ENCODE results near the gene SLC25A3. TPM values are rescaled to one million over a fixed set of nuclear protein-coding genes. Genes with fewer than 3 reads are reported as not detected.
"Not testable (repeated sequence)": the region's sequence is repeated elsewhere in the genome, so short reads cannot be mapped to it uniquely, and the experiment has no call there.

The SLC25A3 gene
- total and polyA plus RNA-seq, 4 donors = 352 to 474 (median 443) TPM

DNA sequence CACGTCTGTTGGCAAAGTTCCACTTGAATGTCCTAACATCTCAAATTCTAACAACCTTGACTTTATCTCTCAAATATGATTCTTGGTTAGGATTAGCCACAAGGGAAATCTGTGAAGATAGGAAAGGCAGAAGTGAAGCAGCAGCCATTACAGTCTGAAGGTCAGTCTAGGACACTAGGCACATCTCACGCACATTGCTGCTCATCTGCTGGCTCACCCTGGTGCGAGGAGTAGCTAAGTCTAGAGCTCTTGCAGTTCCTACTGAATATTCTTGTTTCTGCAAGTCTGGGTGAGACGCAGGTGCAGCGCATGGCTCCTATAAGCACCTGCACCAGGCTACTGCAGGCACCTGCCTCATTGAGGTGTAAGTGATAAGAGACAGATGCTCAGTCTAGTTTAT is 6.4 kb upstream of the SLC25A3 start:
- H3K27me3 ChIP-seq (ENCODE audit: control insufficient read depth, insufficient read depth, low read length) = no peaks in the 10 kb centered on the region
- WGBS (ENCODE audit: insufficient coverage) = 94% methylated on average over 4 of the region's 5 CpGs
- DNase-seq (ENCODE audit: low read depth in 4 of 6, low spot score in 6 of 6) = no peak
- no peak overlapping the region for H3K4me3 ChIP-seq (ENCODE audit: low read depth, low read length)
- H3K27ac ChIP-seq (ENCODE audit: low read depth, low read length) = no peak overlapping the region
- H3K9me3 ChIP-seq (ENCODE audit: control insufficient read depth, insufficient read depth, low read length) = no peaks in the 10 kb centered on the region
- no peaks in the 10 kb centered on the region for H3K4me1 ChIP-seq (ENCODE audit: control insufficient read depth, insufficient read depth, low read length)
- H3K36me3 ChIP-seq (ENCODE audit: control insufficient read depth, insufficient read depth, low read length) = no peaks in the 10 kb centered on the region

DNA sequence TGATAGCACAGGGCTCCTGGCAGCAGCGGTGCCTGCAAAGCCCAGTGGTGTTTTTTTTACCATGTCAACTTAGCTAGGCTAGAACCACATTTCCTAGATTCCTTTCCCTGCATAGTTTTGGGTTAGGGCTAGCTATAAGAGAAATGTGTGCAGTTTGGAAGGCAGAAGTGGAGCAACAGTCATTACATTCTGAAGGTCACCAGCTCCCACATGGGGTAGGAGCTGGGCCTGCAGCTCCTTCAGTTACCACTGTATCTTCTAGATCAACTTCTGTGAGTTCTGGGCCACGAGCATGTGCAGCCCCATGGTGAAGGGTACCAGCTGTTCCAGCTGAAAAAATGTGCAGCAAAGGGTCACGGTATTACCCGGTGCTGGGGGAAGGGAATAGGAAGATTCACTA is 2.3 kb upstream of the SLC25A3 start:
- DNase-seq (ENCODE audit: low read depth in 4 of 6, low spot score in 6 of 6) = no peak
- Histone ChIP-seq H3K4me1 (ENCODE audit: control insufficient read depth, insufficient read depth, low read length) (no peaks in the 10 kb centered on the region), H3K9me3 (ENCODE audit: control insufficient read depth, insufficient read depth, low read length) (no peaks in the 10 kb centered on the region), H3K4me3 (ENCODE audit: low read depth, low read length) (no peak overlapping the region), H3K27ac (ENCODE audit: low read depth, low read length) (no peak overlapping the region), H3K36me3 (ENCODE audit: control insufficient read depth, insufficient read depth, low read length) (no peaks in the 10 kb centered on the region), H3K27me3 (ENCODE audit: control insufficient read depth, insufficient read depth, low read length) (no peaks in the 10 kb centered on the region)
- 100% methylated on average over 1 of the region's 4 CpGs for WGBS (ENCODE audit: insufficient coverage)

DNA sequence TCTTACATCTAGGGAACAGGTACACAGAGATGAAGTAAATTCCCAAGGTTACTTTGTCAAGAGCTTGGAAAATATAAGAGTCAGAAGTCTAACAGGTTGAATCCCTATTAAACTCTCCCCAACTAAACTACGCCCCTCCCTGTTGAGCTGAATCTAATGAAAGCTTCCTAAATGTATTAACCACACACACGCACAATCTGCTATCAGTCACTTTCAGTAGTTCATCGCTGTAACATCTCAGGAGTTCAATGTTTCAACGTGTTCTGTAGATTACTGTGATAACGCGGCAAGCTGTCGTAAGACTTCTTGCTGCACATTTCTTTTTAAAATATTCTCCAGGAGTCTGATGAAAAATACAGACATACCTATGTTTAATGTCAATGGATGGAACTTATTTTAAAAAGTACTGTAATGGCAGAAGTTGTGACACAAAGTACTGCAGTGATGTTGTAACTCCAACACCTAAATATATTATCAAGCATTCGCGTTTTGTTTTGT is 612 bp upstream of the SLC25A3 start:
- H3K4me1 ChIP-seq (ENCODE audit: control insufficient read depth, insufficient read depth, low read length) = peaks cover 4% of the 10 kb centered on the region
- H3K9me3 ChIP-seq (ENCODE audit: control insufficient read depth, insufficient read depth, low read length) = no peaks in the 10 kb centered on the region
- H3K36me3 ChIP-seq (ENCODE audit: control insufficient read depth, insufficient read depth, low read length) = peaks cover 8% of the 10 kb centered on the region
- H3K4me3 ChIP-seq (ENCODE audit: low read depth, low read length) = peak overlapping the region; percentile 89
- WGBS (ENCODE audit: insufficient coverage) = 76% methylated on average over 3 of the region's 9 CpGs
- no peak for DNase-seq (ENCODE audit: low read depth in 4 of 6, low spot score in 6 of 6)
- H3K27me3 ChIP-seq (ENCODE audit: control insufficient read depth, insufficient read depth, low read length) = no peaks in the 10 kb centered on the region
- H3K27ac ChIP-seq (ENCODE audit: low read depth, low read length) = peak overlapping the region; percentile 62

DNA sequence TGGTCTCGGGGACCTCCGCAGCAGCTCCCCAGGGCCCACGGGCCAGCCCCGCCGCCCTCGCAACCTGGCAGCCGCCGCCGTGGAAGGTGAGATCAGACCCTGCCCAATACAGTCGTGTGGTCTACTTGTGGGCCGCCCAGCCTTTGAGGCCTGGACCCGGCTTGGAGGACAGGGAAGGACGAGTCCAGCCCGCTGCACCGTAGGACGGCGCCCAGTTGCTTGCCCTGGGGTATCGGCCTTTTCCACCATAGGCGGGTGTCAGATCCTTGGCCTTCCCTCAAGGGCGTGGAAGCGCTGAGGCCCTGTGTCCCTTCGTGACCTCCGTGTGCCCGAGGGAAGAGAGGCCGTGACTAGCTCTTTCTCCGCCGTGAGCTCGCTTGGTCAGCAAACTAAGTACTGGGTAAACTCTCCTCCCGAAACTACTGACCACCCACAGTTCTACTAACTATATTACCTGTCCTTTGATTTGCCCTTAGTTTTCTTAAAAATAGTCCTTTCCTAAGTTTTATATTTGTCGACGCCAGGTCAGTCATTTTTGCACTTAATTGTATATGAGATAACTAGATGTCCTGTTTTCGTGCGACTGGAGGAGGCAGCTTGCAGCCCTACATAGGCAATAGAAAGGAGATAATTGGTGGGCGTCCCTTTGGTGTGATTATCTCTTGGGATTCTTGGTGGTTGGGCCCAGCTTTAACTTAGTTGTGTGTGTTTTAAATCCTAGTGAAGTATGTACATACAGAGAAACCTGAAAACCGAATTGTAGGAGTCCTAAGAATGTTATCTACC is 757 bp downstream of the SLC25A3 start:
- DNase-seq (ENCODE audit: low read depth in 4 of 6, low spot score in 6 of 6) = peak in 3 of 6 donors; percentile 19 to 21 (median 20)
- Histone ChIP-seq H3K4me1 (ENCODE audit: control insufficient read depth, insufficient read depth, low read length) (peaks cover 4% of the 10 kb centered on the region), H3K27me3 (ENCODE audit: control insufficient read depth, insufficient read depth, low read length) (no peaks in the 10 kb centered on the region), H3K36me3 (ENCODE audit: control insufficient read depth, insufficient read depth, low read length) (peaks cover 15% of the 10 kb centered on the region), H3K4me3 (ENCODE audit: low read depth, low read length) (peak overlapping the region; percentile 89), H3K9me3 (ENCODE audit: control insufficient read depth, insufficient read depth, low read length) (no peaks in the 10 kb centered on the region), H3K27ac (ENCODE audit: low read depth, low read length) (peak overlapping the region; percentile 95)
- WGBS (ENCODE audit: insufficient coverage) = 0% methylated on average over 26 of the region's 35 CpGs

DNA sequence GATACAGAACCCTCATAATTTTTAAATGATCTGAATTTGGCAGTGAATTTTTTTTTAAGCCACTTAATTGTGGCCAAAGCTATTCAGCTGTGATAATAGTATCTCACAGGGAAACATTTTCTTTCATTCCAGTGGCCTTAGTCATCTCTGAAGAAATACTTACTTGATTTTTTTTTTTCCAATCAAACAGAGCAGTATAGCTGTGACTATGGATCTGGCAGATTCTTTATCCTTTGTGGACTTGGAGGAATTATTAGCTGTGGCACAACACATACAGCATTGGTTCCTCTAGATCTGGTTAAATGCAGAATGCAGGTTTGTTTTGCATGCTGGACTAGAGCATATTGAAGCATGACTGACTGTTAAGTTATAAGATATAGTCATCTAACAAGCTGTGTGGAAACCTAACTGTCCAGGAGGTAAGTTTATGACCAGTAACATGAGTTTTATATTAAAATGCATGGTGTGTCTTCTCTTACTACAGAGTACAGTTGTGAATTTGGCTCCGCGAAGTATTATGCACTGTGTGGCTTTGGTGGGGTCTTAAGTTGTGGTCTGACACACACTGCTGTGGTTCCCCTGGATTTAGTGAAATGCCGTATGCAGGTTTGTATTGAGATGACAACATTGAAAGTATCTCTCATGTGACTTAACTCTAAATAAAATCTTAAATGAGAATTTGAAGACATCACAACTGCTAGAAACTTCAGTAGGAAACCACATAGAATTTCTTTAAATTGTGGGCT is 1.9 kb downstream of the SLC25A3 start:
- no peak for DNase-seq (ENCODE audit: low read depth in 4 of 6, low spot score in 6 of 6)
- Histone ChIP-seq H3K27ac (ENCODE audit: low read depth, low read length) (no peak overlapping the region), H3K9me3 (ENCODE audit: control insufficient read depth, insufficient read depth, low read length) (no peaks in the 10 kb centered on the region), H3K4me3 (ENCODE audit: low read depth, low read length) (peak overlapping the region; percentile 89), H3K27me3 (ENCODE audit: control insufficient read depth, insufficient read depth, low read length) (no peaks in the 10 kb centered on the region), H3K36me3 (ENCODE audit: control insufficient read depth, insufficient read depth, low read length) (peaks cover 25% of the 10 kb centered on the region), H3K4me1 (ENCODE audit: control insufficient read depth, insufficient read depth, low read length) (peaks cover 4% of the 10 kb centered on the region)
- 30% methylated on average over 2 of the region's 3 CpGs for whole genome bisulfite sequencing (ENCODE audit: insufficient coverage)

DNA sequence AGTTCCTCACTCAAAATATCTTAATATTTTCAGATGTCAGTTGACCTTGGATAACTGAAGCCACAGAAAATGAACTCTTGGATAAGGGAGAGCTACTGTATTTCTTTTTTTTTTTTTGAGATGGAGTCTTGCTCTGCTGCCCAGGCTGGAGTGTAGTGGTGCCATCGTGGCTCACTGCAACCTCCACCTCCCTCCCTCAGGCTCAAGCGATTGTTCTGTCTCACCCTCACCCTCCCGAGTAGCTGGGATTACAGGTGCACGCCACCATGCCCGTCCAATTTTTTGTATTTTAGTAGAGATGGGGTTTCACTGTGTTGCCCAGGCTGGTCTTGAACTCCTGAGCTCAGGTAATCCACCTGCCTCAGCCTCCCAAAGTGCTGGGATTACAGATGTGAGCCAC is 3.8 kb downstream of the SLC25A3 start:
- H3K36me3 ChIP-seq (ENCODE audit: control insufficient read depth, insufficient read depth, low read length) = peaks cover 33% of the 10 kb centered on the region
- H3K27me3 ChIP-seq (ENCODE audit: control insufficient read depth, insufficient read depth, low read length); DNase-seq (ENCODE audit: low read depth in 4 of 6, low spot score in 6 of 6); H3K4me1 ChIP-seq (ENCODE audit: control insufficient read depth, insufficient read depth, low read length); H3K4me3 ChIP-seq (ENCODE audit: low read depth, low read length); H3K27ac ChIP-seq (ENCODE audit: low read depth, low read length); H3K9me3 ChIP-seq (ENCODE audit: control insufficient read depth, insufficient read depth, low read length): not testable (repeated sequence)
- no CpG with 5 or more reads among the region's 5 CpGs for WGBS (ENCODE audit: insufficient coverage)

DNA sequence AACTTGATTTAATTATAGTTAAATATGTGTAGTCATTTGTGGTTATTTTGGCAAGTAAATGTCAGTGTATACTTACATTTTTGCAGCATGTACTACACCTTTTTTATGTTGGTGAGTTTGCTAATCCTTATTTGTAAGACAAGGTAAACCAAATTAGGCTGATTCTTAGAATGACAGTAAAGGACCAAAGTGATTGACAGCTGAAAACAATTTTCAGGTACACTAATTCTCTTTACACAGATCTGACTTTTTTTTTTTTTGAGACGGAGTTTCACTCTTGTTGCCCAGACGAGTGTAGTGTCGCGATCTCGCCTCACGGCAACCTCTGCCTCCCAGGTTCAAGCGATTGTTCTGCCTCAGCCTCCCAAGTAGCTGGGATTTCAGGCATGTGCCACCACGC is 8.4 kb downstream of the SLC25A3 start:
- no peak for DNase-seq (ENCODE audit: low read depth in 4 of 6, low spot score in 6 of 6)
- no peak overlapping the region for H3K27ac ChIP-seq (ENCODE audit: low read depth, low read length)
- no peaks in the 10 kb centered on the region for H3K4me1 ChIP-seq (ENCODE audit: control insufficient read depth, insufficient read depth, low read length)
- no peaks in the 10 kb centered on the region for H3K9me3 ChIP-seq (ENCODE audit: control insufficient read depth, insufficient read depth, low read length)
- WGBS (ENCODE audit: insufficient coverage) = 91% methylated on average over 6 of the region's 8 CpGs
- H3K36me3 ChIP-seq (ENCODE audit: control insufficient read depth, insufficient read depth, low read length) = peaks cover 40% of the 10 kb centered on the region
- no peaks in the 10 kb centered on the region for H3K27me3 ChIP-seq (ENCODE audit: control insufficient read depth, insufficient read depth, low read length)
- no peak overlapping the region for H3K4me3 ChIP-seq (ENCODE audit: low read depth, low read length)

DNA sequence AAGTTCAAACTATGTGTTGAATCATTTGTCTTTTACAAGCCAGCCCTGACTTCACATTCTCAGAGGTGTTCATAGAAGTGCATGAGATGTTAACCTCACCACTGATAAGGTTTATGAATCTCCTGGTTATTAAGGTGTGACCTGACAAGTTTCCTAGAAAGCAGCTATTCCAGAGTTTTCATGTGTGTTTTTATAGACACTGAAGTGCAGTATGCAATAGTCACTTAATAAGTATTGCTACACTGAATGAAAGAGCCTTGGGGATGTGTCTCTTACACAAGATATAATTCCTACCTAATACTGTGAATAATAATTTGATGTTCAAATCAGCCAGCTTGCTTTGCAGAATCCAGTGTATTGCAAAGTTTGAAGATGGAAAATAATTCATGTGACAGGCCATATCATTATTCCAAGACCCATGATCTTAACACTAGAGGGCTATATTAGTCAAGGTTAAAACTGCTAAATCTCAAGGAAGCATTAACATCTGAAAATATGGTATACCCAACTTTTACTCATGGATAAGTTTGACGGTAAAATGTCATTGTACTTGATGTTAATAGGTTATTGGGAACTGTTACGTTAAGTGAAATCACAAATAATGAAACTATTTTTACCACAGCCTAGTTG is 13.0 kb downstream of the SLC25A3 start:
- H3K9me3 ChIP-seq (ENCODE audit: control insufficient read depth, insufficient read depth, low read length) = no peaks in the 10 kb centered on the region
- no peak overlapping the region for H3K4me3 ChIP-seq (ENCODE audit: low read depth, low read length)
- no peak for DNase-seq (ENCODE audit: low read depth in 4 of 6, low spot score in 6 of 6)
- H3K27me3 ChIP-seq (ENCODE audit: control insufficient read depth, insufficient read depth, low read length) = no peaks in the 10 kb centered on the region
- no peak overlapping the region for H3K27ac ChIP-seq (ENCODE audit: low read depth, low read length)
- no CpG with 5 or more reads among the region's 2 CpGs for WGBS (ENCODE audit: insufficient coverage)
- H3K4me1 ChIP-seq (ENCODE audit: control insufficient read depth, insufficient read depth, low read length) = no peaks in the 10 kb centered on the region
- peaks cover 14% of the 10 kb centered on the region for H3K36me3 ChIP-seq (ENCODE audit: control insufficient read depth, insufficient read depth, low read length)

DNA sequence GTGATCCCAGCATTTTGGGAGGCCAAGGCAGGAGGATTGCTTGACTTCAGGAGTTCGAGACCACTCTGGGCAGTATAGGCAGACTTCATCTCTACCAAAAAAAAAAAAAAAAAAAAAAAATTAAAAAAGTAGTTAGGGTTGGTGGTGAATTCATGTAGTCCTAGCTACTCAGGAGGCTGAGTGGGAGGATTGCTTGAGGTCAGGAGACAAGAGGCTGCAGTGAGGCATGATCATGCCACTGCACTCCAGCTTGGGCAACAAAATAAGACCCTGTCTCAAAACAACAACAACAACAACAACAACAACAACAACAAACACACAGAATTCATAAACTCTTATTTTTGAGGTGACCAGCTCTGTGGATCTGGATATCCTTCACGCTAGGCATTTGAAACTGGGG is 17.1 kb downstream of the SLC25A3 start:
- H3K4me3 ChIP-seq (ENCODE audit: low read depth, low read length) = no peak overlapping the region

More for the DNA sequence above, 17.1 kb downstream of the SLC25A3 start:
- Histone ChIP-seq H3K4me1 (ENCODE audit: control insufficient read depth, insufficient read depth, low read length) (no peaks in the 10 kb centered on the region), H3K27ac (ENCODE audit: low read depth, low read length) (no peak overlapping the region), H3K36me3 (ENCODE audit: control insufficient read depth, insufficient read depth, low read length) (no peaks in the 10 kb centered on the region), H3K27me3 (ENCODE audit: control insufficient read depth, insufficient read depth, low read length) (no peaks in the 10 kb centered on the region), H3K9me3 (ENCODE audit: control insufficient read depth, insufficient read depth, low read length) (no peaks in the 10 kb centered on the region)
- no CpG with 5 or more reads among the region's 2 CpGs for WGBS (ENCODE audit: insufficient coverage)
- no peak for DNase-seq (ENCODE audit: low read depth in 4 of 6, low spot score in 6 of 6)

Measured in spinal cord (tissue), 10 donors.